GM23248 (cell line): ENCODE measurements around the gene GGTA1. TPM values are rescaled to one million over a fixed set of nuclear protein-coding genes. Genes with fewer than 3 reads are reported as not detected.

Experiments used
- DNase-seq: peaks from one replicate; pipeline ENCODE4 v3.0.0-alpha.2; 2015
- H2AFZ ChIP-seq: fragments of 200-600 bp; sonication (generic); 2 replicates; pipeline ENCODE4 v1.6.1; 2016; ENCODE audit warnings: antibody characterized with exemption
- H3F3A ChIP-seq: fragments of 200-600 bp; sonication (generic); 2 replicates; pipeline ENCODE4 v1.6.1; 2016; ENCODE audit warnings: mild to moderate bottlenecking, antibody characterized with exemption, mixed run types; ENCODE audit not compliant: insufficient read depth
- H3K27ac ChIP-seq: fragments of 200-600 bp; sonication (generic); 2 replicates; pipeline ENCODE4 v1.5.1; 2016; ENCODE audit warnings: mild to moderate bottlenecking
- H3K27me3 ChIP-seq: fragments of 200-600 bp; sonication (generic); replicated peaks from 2 replicates; pipeline ENCODE4 v1.6.1; 2016; ENCODE audit warnings: mild to moderate bottlenecking; ENCODE audit not compliant: insufficient read depth
- H3K36me3 ChIP-seq: fragments of 200-600 bp; sonication (generic); 2 replicates; pipeline ENCODE4 v1.6.1; 2016; ENCODE audit warnings: low read depth, mild to moderate bottlenecking
- H3K4me1 ChIP-seq: fragments of 200-600 bp; sonication (generic); 2 replicates; pipeline ENCODE4 v1.6.1; 2016; ENCODE audit warnings: mild to moderate bottlenecking; ENCODE audit not compliant: insufficient read depth
- H3K4me2 ChIP-seq: fragments of 200-600 bp; sonication (generic); one replicate; pipeline ENCODE4 v1.6.1; 2016; ENCODE audit warnings: mild to moderate bottlenecking; ENCODE audit not compliant: unreplicated experiment
- H3K4me3 ChIP-seq: fragments of 200-600 bp; sonication (generic); 2 replicates; pipeline ENCODE4 v1.5.1; 2016; ENCODE audit warnings: mild to moderate bottlenecking
- H3K79me2 ChIP-seq: fragments of 200-600 bp; sonication (generic); 2 replicates; pipeline ENCODE4 v1.6.1; 2016; ENCODE audit warnings: mild to moderate bottlenecking; ENCODE audit not compliant: insufficient read depth
- H3K9ac ChIP-seq: fragments of 200-600 bp; sonication (generic); 2 replicates; pipeline ENCODE4 v1.6.1; 2016; ENCODE audit warnings: mild to moderate bottlenecking
- H3K9me2 ChIP-seq: fragments of 200-600 bp; sonication (generic); 2 replicates; pipeline ENCODE4 v1.6.1; 2016; ENCODE audit warnings: mixed run types, mild to moderate bottlenecking, moderate library complexity; ENCODE audit not compliant: insufficient read depth
- H3K9me3 ChIP-seq: fragments of 200-600 bp; sonication (generic); one replicate; pipeline ENCODE4 v1.6.1; 2017; ENCODE audit warnings: low read depth
- H4K20me1 ChIP-seq: fragments of 200-600 bp; sonication (generic); 2 replicates; pipeline ENCODE4 v1.6.0; 2016; ENCODE audit not compliant: insufficient read depth
- EZH2 ChIP-seq: fragments of 200-600 bp; sonication (generic); IDR thresholded peaks from 2 replicates; pipeline ENCODE4 v1.6.1; 2018; ENCODE audit warnings: antibody characterized with exemption, mild to moderate bottlenecking; ENCODE audit not compliant: insufficient read depth, poor library complexity, severe bottlenecking
- EZH2phosphoT487 ChIP-seq: fragments of 200-600 bp; sonication (generic); IDR thresholded peaks from 2 replicates; pipeline ENCODE4 v1.6.1; 2018; ENCODE audit warnings: antibody characterized with exemption, moderate library complexity, mild to moderate bottlenecking, low read depth; ENCODE audit not compliant: insufficient read depth
- WGBS, 2 experiments: methylation state at CpG; one replicate each; pipeline ENCODE4 v1.1.6; 2015 to 2017; ENCODE audit warnings: low lambda C conversion rate in 2 of 2, low coverage in 1 of 2; ENCODE audit errors: missing lambda C conversion rate in 2 of 2; 5-methylcytosine and 5-hydroxymethylcytosine counted together
- in situ Hi-C: fragments of 300-500 bp; cut with MboI; formaldehyde crosslinking; loops from 2 replicates; pipeline ENCODE4 v1.15.0; 2020
- polyA plus RNA-seq: library from polyadenylated mRNA; unstranded; fragments of >200 nt; fragmentation: Nextera tagmentation; extraction: Ambion mirVana; gene quantifications from 2 replicates; pipeline ENCODE4 v1.2.1, GENCODE V29; 2016
- total RNA-seq: library from RNA; depleted of rRNA; stranded (reverse); fragments of >200 nt; shearing (Covaris generic); gene quantifications from 2 replicates; pipeline ENCODE4 v1.2.3, GENCODE V29; 2014

GGTA1 gene
- total and polyA plus RNA-seq, 2 experiments from 2014 or later = not detected

DNA sequence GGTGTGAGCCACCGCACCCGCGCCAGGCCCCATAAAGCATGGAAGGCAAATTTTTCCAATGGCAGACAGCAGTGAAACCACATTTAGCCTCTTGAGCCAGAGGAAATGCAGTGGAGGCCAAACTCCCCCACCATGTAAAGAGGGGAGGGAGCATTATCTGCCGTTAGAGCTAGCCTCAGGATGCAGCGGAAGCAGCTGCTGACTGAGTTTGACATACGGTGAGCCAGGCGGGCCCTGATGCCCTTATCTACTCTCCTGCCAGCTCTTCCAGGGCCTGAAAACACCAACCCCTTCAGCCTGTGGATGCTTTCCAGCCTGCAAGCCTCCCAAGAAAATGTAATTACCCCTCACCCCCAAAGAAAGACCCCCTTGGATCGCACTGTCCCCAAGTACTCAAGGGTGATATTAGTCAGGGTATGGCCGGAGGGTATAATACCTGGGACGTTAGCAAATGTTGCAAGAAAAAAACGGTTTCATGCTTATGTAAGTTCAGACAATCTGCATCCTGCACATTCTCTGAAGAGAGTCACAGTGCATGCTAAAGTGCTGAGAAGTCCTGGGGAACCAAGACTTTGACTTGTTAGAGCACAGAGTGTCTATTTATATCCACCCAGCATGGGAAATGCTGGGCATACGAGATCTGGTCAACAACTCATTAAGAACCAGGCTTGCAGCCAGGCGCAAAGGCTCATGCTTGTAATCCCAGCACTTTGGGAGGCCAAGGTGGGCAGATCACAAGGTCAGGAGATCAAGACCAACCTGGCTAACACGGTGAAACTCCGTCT is 11.3 kb upstream of the GGTA1 start:
- WGBS, 2 experiments = 73% methylated on average over 15 of the region's 15 CpGs
- DNase-seq = peak; percentile 29
- Histone ChIP-seq H3K4me2 (no peak overlapping the region), H3K36me3 (no peaks in the 10 kb centered on the region), H3K27ac (no peak overlapping the region), H4K20me1 (no peaks in the 10 kb centered on the region), H3K4me3 (no peak overlapping the region), H3K9ac (no peak overlapping the region), H3F3A (no peaks in the 10 kb centered on the region), H3K4me1 (no peaks in the 10 kb centered on the region), H3K27me3 (peaks cover 5% of the 10 kb centered on the region; the same call in 1 of the 2 replicates), H2AFZ (no peak overlapping the region), H3K79me2 (no peaks in the 10 kb centered on the region), H3K9me2 (no peaks in the 10 kb centered on the region), H3K9me3 (no peaks in the 10 kb centered on the region)
- in situ Hi-C loops = no loop called here
- TF ChIP-seq EZH2 (no peak), EZH2phosphoT487 (no peak)

- no peaks in the 10 kb centered on the region for H3K79me2 ChIP-seq
- H2AFZ ChIP-seq = no peak overlapping the region
- no peak for DNase-seq
- no peak overlapping the region for H3K4me3 ChIP-seq
- H3K36me3 ChIP-seq = no peaks in the 10 kb centered on the region
- in situ Hi-C loops = no loop called here
- H3K9me3 ChIP-seq = no peaks in the 10 kb centered on the region
- TF ChIP-seq EZH2phosphoT487 = no peak
- no peak for TF ChIP-seq EZH2
- H3K9ac ChIP-seq = no peak overlapping the region
- no peaks in the 10 kb centered on the region for H4K20me1 ChIP-seq
- WGBS, 2 experiments = 95 to 98% methylated on average over 5 of the region's 5 CpGs
- no peak overlapping the region for H3K4me2 ChIP-seq
- no peaks in the 10 kb centered on the region for H3K9me2 ChIP-seq
- H3K27me3 ChIP-seq = no peaks in the 10 kb centered on the region; the same call in 1 of the 2 replicates
- H3F3A ChIP-seq = no peaks in the 10 kb centered on the region
- no peaks in the 10 kb centered on the region for H3K4me1 ChIP-seq
- H3K27ac ChIP-seq = no peak overlapping the region
Observed at GRCh38 chr9:121509180-121509579, 9.5 kb upstream of the GGTA1 start.

DNA sequence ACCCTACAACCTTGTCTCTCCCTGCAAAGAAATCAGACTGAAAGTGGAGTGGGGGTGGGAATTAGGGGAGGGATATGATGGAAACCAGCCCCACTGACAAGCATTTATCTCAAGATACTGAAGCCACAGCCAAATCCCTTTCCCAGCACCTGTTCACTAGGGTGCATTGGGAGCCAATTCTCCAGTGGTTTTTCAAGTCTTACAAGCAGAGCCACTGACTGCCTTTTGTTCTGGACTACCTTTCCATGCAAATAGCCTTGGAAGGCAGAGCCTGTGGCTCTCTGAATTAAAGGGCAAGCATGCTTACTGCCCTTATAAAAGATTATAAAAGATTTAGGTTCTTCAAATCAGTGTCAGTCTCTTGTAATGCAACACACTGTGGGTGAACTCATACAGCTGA is 8.8 kb upstream of the GGTA1 start:
- no peak for TF ChIP-seq EZH2
- TF ChIP-seq EZH2phosphoT487 = no peak
- Histone ChIP-seq H2AFZ (no peak overlapping the region), H3F3A (no peaks in the 10 kb centered on the region), H3K79me2 (no peaks in the 10 kb centered on the region), H3K9me3 (no peaks in the 10 kb centered on the region), H3K9me2 (no peaks in the 10 kb centered on the region), H3K27me3 (no peaks in the 10 kb centered on the region; the same call in 1 of the 2 replicates), H3K27ac (no peak overlapping the region), H3K4me3 (no peak overlapping the region), H3K9ac (no peak overlapping the region), H4K20me1 (no peaks in the 10 kb centered on the region), H3K4me2 (no peak overlapping the region), H3K36me3 (no peaks in the 10 kb centered on the region), H3K4me1 (0 out of 2 replicates have a peak, but pooled peaks cover 3% of the 10 kb centered on the region)
- in situ Hi-C loops = no loop called here
- DNase-seq = peak; percentile 9

GRCh38 chr9:121505903-121506735 is 6.5 kb upstream of the GGTA1 start:
- WGBS, 2 experiments = 68 to 70% methylated on average over 12 of the region's 12 CpGs
- Histone ChIP-seq H3K4me2 (no peak overlapping the region), H3K36me3 (no peaks in the 10 kb centered on the region), H3K79me2 (no peaks in the 10 kb centered on the region), H3K9me3 (no peaks in the 10 kb centered on the region), H3K27me3 (no peaks in the 10 kb centered on the region; the same call in 1 of the 2 replicates), H3K4me3 (no peak overlapping the region), H3K9me2 (no peaks in the 10 kb centered on the region), H3K27ac (no peak overlapping the region), H4K20me1 (no peaks in the 10 kb centered on the region), H3F3A (no peaks in the 10 kb centered on the region), H3K9ac (no peak overlapping the region), H3K4me1 (peaks cover 6% of the 10 kb centered on the region), H2AFZ (no peak overlapping the region)
- in situ Hi-C loops = no loop called here
- TF ChIP-seq EZH2phosphoT487 (no peak), EZH2 (no peak)
- peak; percentile 9 for DNase-seq
